ENCODE results near the gene LNX1. TPM values are rescaled to one million over a fixed set of nuclear protein-coding genes. Genes with fewer than 3 reads are reported as not detected.

LNX1 gene
- total and polyA plus RNA-seq, 2 of the 8 experiments (the other 6 are each of a cell fraction or from before 2014, with no cell fraction given), result 2.7 to 3.8 TPM

- TF ChIP-seq EP300 (IDR thresholded peaks at IDR 0.05; ENCODE audit: borderline replicate concordance in 1 of 2, low read depth in 2 of 2, low read length in 2 of 2), result no peak
These were observed 82.8 kb downstream of the LNX1 start (continued) for GRCh38 chr4:53508446-53508845.

All from H1 (cell line).